K562 (cell line): ENCODE measurements around the gene SCARB2. TPM values are rescaled to one million over a fixed set of nuclear protein-coding genes. Genes with fewer than 3 reads are reported as not detected.

Experiments
- ATAC-seq: fragments of 200-7000 bp; cut with Tn5 transposase; 3 replicates; pipeline ENCODE4 v1.9.1; 2020; ENCODE audit warnings: moderate library complexity
- BruUV-seq: library from RNA; stranded (reverse); fragments of 400-500 nt; replicated peaks from 2 replicates; lab custom pipeline; 2021; lab: Mats Ljungman, UMichigan
- CTCF ChIA-PET: fragments of 300-600 bp; formaldehyde crosslinking; extraction: SDS; loops from one replicate; lab custom pipeline; 2021; ENCODE audit warnings: low intra/inter-chr PET ratio; lab: Yijun Ruan, JAX
- POLR2A ChIA-PET: fragments of 300-600, 350-650 bp; sonication (Branson Sonifier 250); formaldehyde crosslinking; extraction: SDS; loops from one replicate; lab custom pipeline; 2021; ENCODE audit warnings: antibody characterized with exemption, inconsistent platforms; lab: Yijun Ruan, JAX
- DNase-seq, 4 experiments: peaks; one replicate each; pipeline versions ENCODE4 v3.0.0 to v3.0.0-alpha.2; 2011 to 2018; ENCODE audit warnings: low spot score in 3 of 4, mixed read lengths in 3 of 4; ENCODE audit errors: extremely low read depth in 1 of 4
- FAIRE-seq: peaks from 2 replicates; lab custom pipeline; 2011; peaks lifted over from hg19 to GRCh38; lab: Jason Lieb, UNC
- H2AFZ ChIP-seq: 2 replicates; pipeline ENCODE4 v1.6.0; 2011; ENCODE audit warnings: low read depth, low read length, control low read depth, inconsistent platforms
- H3K27ac ChIP-seq: fragments of 200-600 bp; 3 replicates; pipeline ENCODE4 v1.8.0; 2011; ENCODE audit warnings: low read depth, mild to moderate bottlenecking, control low read depth, inconsistent platforms, low read length, moderate library complexity, mixed read lengths; ENCODE audit errors: extremely low read depth
- H3K27me3 ChIP-seq, 2 experiments: fragments of 300-600 bp in 1 of 2; 2 replicates in 1 of 2; 3 replicates in 1 of 2; pipeline versions ENCODE4 v1.6.0 to v1.8.0; 2011; ENCODE audit warnings: inconsistent platforms in 2 of 2, low read length in 2 of 2, mild to moderate bottlenecking in 1 of 2, mixed read lengths in 1 of 2, moderate library complexity in 1 of 2; ENCODE audit not compliant: control insufficient read depth in 2 of 2, insufficient read depth in 2 of 2
- H3K36me3 ChIP-seq: fragments of 300-600 bp; 3 replicates; pipeline ENCODE4 v1.8.0; 2011; ENCODE audit warnings: mild to moderate bottlenecking, low read length, inconsistent platforms; ENCODE audit not compliant: control insufficient read depth, insufficient read depth
- H3K4me1 ChIP-seq, 2 experiments: fragments of 200-600 bp in 1 of 2; replicated peaks in 1 of 2; 2 replicates in 1 of 2; 3 replicates in 1 of 2; pipeline versions ENCODE4 v1.5.1 to v1.8.0; 2011; ENCODE audit warnings: inconsistent platforms in 2 of 2, low read length in 2 of 2, mild to moderate bottlenecking in 1 of 2, mixed read lengths in 1 of 2, moderate library complexity in 1 of 2; ENCODE audit not compliant: control insufficient read depth in 2 of 2, insufficient read depth in 2 of 2
- H3K4me2 ChIP-seq: 2 replicates; pipeline ENCODE4 v1.6.1; 2011; ENCODE audit warnings: low read length, control low read depth, inconsistent platforms, mixed read lengths; ENCODE audit not compliant: insufficient read depth
- H3K4me3 ChIP-seq: fragments of 200-600 bp; sonication (generic), shearing (Covaris generic); 2 replicates; pipeline ENCODE4 v1.5.1; 2016; ENCODE audit warnings: control low read depth, inconsistent platforms
- H3K79me2 ChIP-seq: fragments of 200-600 bp; 3 replicates; pipeline ENCODE4 v1.8.0; 2011; ENCODE audit warnings: low read length, inconsistent platforms; ENCODE audit not compliant: control insufficient read depth, insufficient read depth
- H3K9ac ChIP-seq, 2 experiments: 2 replicates each; pipeline versions ENCODE4 v1.6.0 to v1.6.1; 2011; ENCODE audit warnings: low read depth in 2 of 2, low read length in 2 of 2, control low read depth in 1 of 2, inconsistent platforms in 1 of 2, mild to moderate bottlenecking in 1 of 2, mixed read lengths in 1 of 2; ENCODE audit not compliant: insufficient read depth in 1 of 2
- H3K9me1 ChIP-seq: one replicate; pipeline ENCODE4 v1.6.0; 2011; ENCODE audit warnings: inconsistent platforms, mild to moderate bottlenecking, low read length, moderate library complexity; ENCODE audit not compliant: control insufficient read depth, insufficient read depth
- H3K9me3 ChIP-seq: replicated peaks from 2 replicates; pipeline ENCODE4 v1.5.1; 2011; ENCODE audit warnings: low read depth, low read length, inconsistent platforms; ENCODE audit not compliant: control insufficient read depth, insufficient read depth
- H4K20me1 ChIP-seq: replicated peaks from 2 replicates; pipeline ENCODE4 v1.6.1; 2011; ENCODE audit warnings: low read length, inconsistent platforms, mixed read lengths; ENCODE audit not compliant: control insufficient read depth, insufficient read depth
- ATF1 ChIP-seq, 2 experiments: fragments of 450-650 bp in 1 of 2; IDR thresholded peaks; 2 replicates each; pipeline ENCODE4 v1.6.1; 2016; ENCODE audit warnings: missing compliant biosample characterization in 1 of 2, missing genetic modification characterization in 1 of 2
- JUN ChIP-seq, 2 experiments: sonication (generic) in 1 of 2; formaldehyde crosslinking in 1 of 2; IDR thresholded peaks; 2 replicates each; pipeline versions ENCODE4 v1.6.1 to v1.8.0; 2012 to 2022; ENCODE audit warnings: borderline replicate concordance in 2 of 2, mild to moderate bottlenecking in 2 of 2, improper control_type of control experiment in 1 of 2, low read depth in 1 of 2, low read length in 1 of 2, missing genetic modification reagents in 1 of 2
- MIER1 ChIP-seq: fragments of 450-650 bp; IDR thresholded peaks from 2 replicates; pipeline ENCODE4 v1.6.1; 2016; ENCODE audit warnings: antibody characterized with exemption, mild to moderate bottlenecking, low read depth
- ZKSCAN1 ChIP-seq: fragments of 150-350 bp; IDR thresholded peaks from 2 replicates; pipeline ENCODE4 v1.6.1; 2016; ENCODE audit warnings: low read depth, low read length
- ZNF764 ChIP-seq: fragments of 250-450 bp; sonication (Bioruptor Pico); IDR thresholded peaks from 2 replicates; pipeline ENCODE4 v1.4.0; 2020; ENCODE audit warnings: low read depth, mild to moderate bottlenecking, moderate library complexity
- WGBS: fragments of 100-300 bp; shearing (Covaris generic); methylation state at CpG from one replicate; pipeline ENCODE4 v1.1.6; 2016; ENCODE audit warnings: low coverage, mixed read lengths; ENCODE audit not compliant: insufficient coverage; ENCODE audit errors: missing lambda C conversion rate; 5-methylcytosine and 5-hydroxymethylcytosine counted together
- in situ Hi-C: fragments of 300-500 bp; cut with MboI; formaldehyde crosslinking; loops from 4 replicates; pipeline ENCODE4 v1.15.0; 2018; ENCODE audit warnings: inconsistent platforms, mixed read lengths
- intact Hi-C: fragments of 100-400 bp; cut with micrococcal nuclease; formaldehyde crosslinking; loops from 2 replicates; pipeline ENCODE4 v1.14.2; 2022
- polyA plus RNA-seq, 8 experiments: library from polyadenylated mRNA; depleted of rRNA in 4 of 8; stranded (reverse) in 5 of 8; unstranded in 3 of 8; fragments of >200 nt; fragmentation: Nextera tagmentation in 2 of 8; fragmentation: Illumina TruSeq in 1 of 8; extraction: Ambion mirVana in 2 of 8; extraction: Trizol in 1 of 8; gene quantifications; 2 replicates each; pipeline versions ENCODE4 v1.2.1 to v1.2.3, GENCODE V29; 2011 to 2014; ENCODE audit warnings: inconsistent platforms in 1 of 8, missing spikeins in 1 of 8
- total RNA-seq, 7 experiments: library from RNA; depleted of rRNA in 6 of 7; stranded (reverse); fragments of >200 nt in 6 of 7; fragmentation: Illumina TruSeq in 2 of 7; extraction: Trizol in 2 of 7; gene quantifications; 2 replicates each; pipeline versions ENCODE4 v1.2.1 to v1.2.3, GENCODE V29; 2011 to 2021; ENCODE audit warnings: low replicate concordance in 1 of 7
- TF ChIP-seq, protein P1 (sequence below): sonication (generic); formaldehyde crosslinking; IDR thresholded peaks from 2 replicates; pipeline ENCODE4 v1.8.1; 2023; ENCODE audit warnings: mild to moderate bottlenecking, missing genetic modification reagents
- TF ChIP-seq, protein P2 (sequence below): fragments of 250-450 bp; sonication (Bioruptor Pico); IDR thresholded peaks from 2 replicates; pipeline ENCODE4 v1.5.0; 2020; ENCODE audit warnings: mild to moderate bottlenecking, borderline replicate concordance

The SCARB2 gene
- total and polyA plus RNA-seq, 9 of the 15 experiments (the other 6 are each of a cell fraction or from before 2014, with no cell fraction given): 6.1 to 25.8 (median 17.8) TPM

DNA sequence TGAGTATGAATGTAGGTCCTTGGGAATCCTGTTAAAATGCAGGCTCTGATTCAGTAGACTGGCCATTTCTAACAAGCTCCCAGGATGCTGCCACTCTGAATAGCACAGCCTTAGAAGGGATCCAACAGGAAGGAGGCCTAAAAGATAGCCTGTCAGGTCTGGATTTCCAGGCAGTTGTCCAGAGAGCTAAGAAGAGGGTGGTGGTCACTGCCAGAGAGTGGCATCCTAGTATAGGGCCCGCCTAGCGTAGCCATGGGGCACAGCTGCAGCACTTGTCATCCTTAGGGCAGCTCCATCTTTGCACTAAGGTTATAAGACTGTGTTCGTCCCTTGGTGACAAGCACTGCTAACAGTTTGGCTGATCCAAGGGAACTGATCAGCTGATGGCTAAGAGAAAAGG, 44.9 kb downstream of the SCARB2 start:
- no peaks in the 10 kb centered on the region for H3K4me1 ChIP-seq
- peaks cover 33% of the 10 kb centered on the region; the same call in 1 of the 3 replicates for H3K36me3 ChIP-seq
- CTCF ChIA-PET: no interaction called here
- H2AFZ ChIP-seq: no peak overlapping the region
- POLR2A ChIA-PET: interaction anchor here (0.6 kb wide), 1 partner anchor 98 kb away, joined by 3 read pairs; no protein-coding TSS in a partner anchor
- H3K27me3 ChIP-seq: no peaks in the 10 kb centered on the region
- H3K4me2 ChIP-seq: no peak overlapping the region
- no peaks in the 10 kb centered on the region for H3K9me1 ChIP-seq
- no TSS peak for BruUV-seq
- H3K9ac ChIP-seq: no peak overlapping the region
- no peaks in the 10 kb centered on the region for H4K20me1 ChIP-seq
- intact Hi-C loops (no loop called here), in situ Hi-C loops (no loop called here)
- H3K9me3 ChIP-seq: no peaks in the 10 kb centered on the region
- no peaks in the 10 kb centered on the region for H3K79me2 ChIP-seq
- no peak overlapping the region for H3K4me3 ChIP-seq
- TF ChIP-seq ZNF764 (CRISPR knock-in tag) (no peak), ATF1 (CRISPR knock-in tag; IDR thresholded peaks at IDR 0.05) (no peak), ATF1 (tag; IDR thresholded peaks at IDR 0.05) (no peak), JUN (IDR thresholded peaks at IDR 0.05; ENCODE audit: borderline replicate concordance, low read depth, low read length) (no peak), JUN (CRISPR knock-in tag; IDR thresholded peaks at IDR 0.05; ENCODE audit: borderline replicate concordance) (no peak), ZKSCAN1 (no peak), MIER1 (no peak)
- TF ChIP-seq, protein P1, sequence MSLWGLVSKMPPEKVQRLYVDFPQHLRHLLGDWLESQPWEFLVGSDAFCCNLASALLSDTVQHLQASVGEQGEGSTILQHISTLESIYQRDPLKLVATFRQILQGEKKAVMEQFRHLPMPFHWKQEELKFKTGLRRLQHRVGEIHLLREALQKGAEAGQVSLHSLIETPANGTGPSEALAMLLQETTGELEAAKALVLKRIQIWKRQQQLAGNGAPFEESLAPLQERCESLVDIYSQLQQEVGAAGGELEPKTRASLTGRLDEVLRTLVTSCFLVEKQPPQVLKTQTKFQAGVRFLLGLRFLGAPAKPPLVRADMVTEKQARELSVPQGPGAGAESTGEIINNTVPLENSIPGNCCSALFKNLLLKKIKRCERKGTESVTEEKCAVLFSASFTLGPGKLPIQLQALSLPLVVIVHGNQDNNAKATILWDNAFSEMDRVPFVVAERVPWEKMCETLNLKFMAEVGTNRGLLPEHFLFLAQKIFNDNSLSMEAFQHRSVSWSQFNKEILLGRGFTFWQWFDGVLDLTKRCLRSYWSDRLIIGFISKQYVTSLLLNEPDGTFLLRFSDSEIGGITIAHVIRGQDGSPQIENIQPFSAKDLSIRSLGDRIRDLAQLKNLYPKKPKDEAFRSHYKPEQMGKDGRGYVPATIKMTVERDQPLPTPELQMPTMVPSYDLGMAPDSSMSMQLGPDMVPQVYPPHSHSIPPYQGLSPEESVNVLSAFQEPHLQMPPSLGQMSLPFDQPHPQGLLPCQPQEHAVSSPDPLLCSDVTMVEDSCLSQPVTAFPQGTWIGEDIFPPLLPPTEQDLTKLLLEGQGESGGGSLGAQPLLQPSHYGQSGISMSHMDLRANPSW (CRISPR knock-in tag): no peak
- TF ChIP-seq, protein P2, sequence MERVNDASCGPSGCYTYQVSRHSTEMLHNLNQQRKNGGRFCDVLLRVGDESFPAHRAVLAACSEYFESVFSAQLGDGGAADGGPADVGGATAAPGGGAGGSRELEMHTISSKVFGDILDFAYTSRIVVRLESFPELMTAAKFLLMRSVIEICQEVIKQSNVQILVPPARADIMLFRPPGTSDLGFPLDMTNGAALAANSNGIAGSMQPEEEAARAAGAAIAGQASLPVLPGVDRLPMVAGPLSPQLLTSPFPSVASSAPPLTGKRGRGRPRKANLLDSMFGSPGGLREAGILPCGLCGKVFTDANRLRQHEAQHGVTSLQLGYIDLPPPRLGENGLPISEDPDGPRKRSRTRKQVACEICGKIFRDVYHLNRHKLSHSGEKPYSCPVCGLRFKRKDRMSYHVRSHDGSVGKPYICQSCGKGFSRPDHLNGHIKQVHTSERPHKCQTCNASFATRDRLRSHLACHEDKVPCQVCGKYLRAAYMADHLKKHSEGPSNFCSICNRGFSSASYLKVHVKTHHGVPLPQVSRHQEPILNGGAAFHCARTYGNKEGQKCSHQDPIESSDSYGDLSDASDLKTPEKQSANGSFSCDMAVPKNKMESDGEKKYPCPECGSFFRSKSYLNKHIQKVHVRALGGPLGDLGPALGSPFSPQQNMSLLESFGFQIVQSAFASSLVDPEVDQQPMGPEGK (CRISPR knock-in tag): no peak
- no peak overlapping the region for H3K27ac ChIP-seq
- FAIRE-seq (no peak), DNase-seq (no peak), ATAC-seq (no peak)
- 83% methylated on average over 3 of the region's 3 CpGs for WGBS
